ENCODE results near the gene AAGAB. TPM values are rescaled to one million over a fixed set of nuclear protein-coding genes. Genes with fewer than 3 reads are reported as not detected.

AAGAB gene
- total RNA-seq, 1 experiment from 2014 or later = 30.5 TPM

- H3K9ac ChIP-seq (ENCODE audit: low read length) = no peak overlapping the region
- no peaks in the 10 kb centered on the region for H3K9me2 ChIP-seq (replicated peaks; ENCODE audit: low read length)
- H3K4me2 ChIP-seq (ENCODE audit: low read length) = no peak overlapping the region
- H3K27me3 ChIP-seq (ENCODE audit: low read length) = no peaks in the 10 kb centered on the region
- H3K36me3 ChIP-seq (ENCODE audit: low read depth, low read length) = peaks cover 16% of the 10 kb centered on the region
- H4K20me1 ChIP-seq (ENCODE audit: low read length) = no peaks in the 10 kb centered on the region
- no peaks in the 10 kb centered on the region for H3K9me3 ChIP-seq (ENCODE audit: low read length)
- peaks cover 13% of the 10 kb centered on the region for H3K4me1 ChIP-seq (ENCODE audit: insufficient read depth, low read length)
- CTCF ChIA-PET = no interaction called here
- POLR2A ChIA-PET (ENCODE audit: unreplicated experiment) = interaction anchor here (0.7 kb wide), 1 partner anchor 100 kb away, joined by 3 read pairs; no protein-coding TSS in a partner anchor
- TF ChIP-seq EZH2phosphoT487 (IDR thresholded peaks at IDR 0.05; ENCODE audit: borderline replicate concordance, low read length) (no peak), CTCF (conservative IDR thresholded peaks at IDR 0.05; ENCODE audit: low read depth, low read length) (no peak), EZH2 (IDR thresholded peaks at IDR 0.05; ENCODE audit: low read length, unreplicated experiment) (no peak)
- H2AFZ ChIP-seq (ENCODE audit: low read length) = no peak overlapping the region
- H3K79me2 ChIP-seq (ENCODE audit: low read length) = no peaks in the 10 kb centered on the region
- no TSS peak for BruUV-seq (replicated peaks)
- H3K4me3 ChIP-seq (ENCODE audit: low read length) = no peak overlapping the region
- H3F3A ChIP-seq (ENCODE audit: low read length, unreplicated experiment) = peaks cover 2% of the 10 kb centered on the region
- no peak overlapping the region for H3K27ac ChIP-seq (ENCODE audit: low read length)
- ATAC-seq (no peak), DNase-seq (no peak)
- intact Hi-C loops (cut with micrococcal nuclease) = no loop called here
These were observed 26.2 kb downstream of the AAGAB start for GRCh38 chr15:67228286-67228685.

- peaks cover 2% of the 10 kb centered on the region for H3F3A ChIP-seq (ENCODE audit: low read length, unreplicated experiment)
- H2AFZ ChIP-seq (ENCODE audit: low read length) = no peak overlapping the region
- no peaks in the 10 kb centered on the region for H4K20me1 ChIP-seq (ENCODE audit: low read length)
- no peak overlapping the region for H3K27ac ChIP-seq (ENCODE audit: low read length)
- no peak for DNase-seq
- no peak overlapping the region for H3K9ac ChIP-seq (ENCODE audit: low read length)
- H3K9me3 ChIP-seq (ENCODE audit: low read length) = no peaks in the 10 kb centered on the region
- no peak for TF ChIP-seq CTCF (conservative IDR thresholded peaks at IDR 0.05; ENCODE audit: low read depth, low read length)
- TF ChIP-seq EZH2 (IDR thresholded peaks at IDR 0.05; ENCODE audit: low read length, unreplicated experiment) = no peak
- TF ChIP-seq EZH2phosphoT487 (IDR thresholded peaks at IDR 0.05; ENCODE audit: borderline replicate concordance, low read length) = no peak
- no peaks in the 10 kb centered on the region for H3K79me2 ChIP-seq (ENCODE audit: low read length)
- no peaks in the 10 kb centered on the region for H3K27me3 ChIP-seq (ENCODE audit: low read length)
- no TSS peak for BruUV-seq (replicated peaks)
- H3K4me2 ChIP-seq (ENCODE audit: low read length) = no peak overlapping the region
- H3K4me1 ChIP-seq (ENCODE audit: insufficient read depth, low read length) = peaks cover 13% of the 10 kb centered on the region
- H3K36me3 ChIP-seq (ENCODE audit: low read depth, low read length) = peaks cover 12% of the 10 kb centered on the region
- H3K4me3 ChIP-seq (ENCODE audit: low read length) = no peak overlapping the region
- no peak for ATAC-seq
- POLR2A ChIA-PET (ENCODE audit: unreplicated experiment) = interaction anchor here (0.7 kb wide), 1 partner anchor 100 kb away, joined by 3 read pairs; no protein-coding TSS in a partner anchor
- CTCF ChIA-PET = no interaction called here
- intact Hi-C loops (cut with micrococcal nuclease) = no loop called here
- H3K9me2 ChIP-seq (replicated peaks; ENCODE audit: low read length) = no peaks in the 10 kb centered on the region
These were observed 26.6 kb downstream of the AAGAB start for GRCh38 chr15:67227846-67228245.

GRCh38 chr15:67227431-67227830 is 27.0 kb downstream of the AAGAB start:
- BruUV-seq (replicated peaks) = no TSS peak
- peaks cover 9% of the 10 kb centered on the region for H3K36me3 ChIP-seq (ENCODE audit: low read depth, low read length)

More at GRCh38 chr15:67227431-67227830, 27.0 kb downstream of the AAGAB start:
- no peak overlapping the region for H3K9ac ChIP-seq (ENCODE audit: low read length)
- no peaks in the 10 kb centered on the region for H3K9me3 ChIP-seq (ENCODE audit: low read length)
- H3K4me1 ChIP-seq (ENCODE audit: insufficient read depth, low read length) = peaks cover 13% of the 10 kb centered on the region
- DNase-seq (no peak), ATAC-seq (no peak)
- no peak overlapping the region for H3K4me3 ChIP-seq (ENCODE audit: low read length)
- no peak for TF ChIP-seq EZH2phosphoT487 (IDR thresholded peaks at IDR 0.05; ENCODE audit: borderline replicate concordance, low read length)
- H3K9me2 ChIP-seq (replicated peaks; ENCODE audit: low read length) = no peaks in the 10 kb centered on the region
- H2AFZ ChIP-seq (ENCODE audit: low read length) = no peak overlapping the region
- no peak overlapping the region for H3K4me2 ChIP-seq (ENCODE audit: low read length)
- H3K79me2 ChIP-seq (ENCODE audit: low read length) = no peaks in the 10 kb centered on the region
- H3K27ac ChIP-seq (ENCODE audit: low read length) = no peak overlapping the region
- ChIA-PET POLR2A (ENCODE audit: unreplicated experiment) (interaction anchor here (0.7 kb wide), 1 partner anchor 99 kb away, joined by 3 read pairs; no protein-coding TSS in a partner anchor), CTCF (no interaction called here)
- intact Hi-C loops (cut with micrococcal nuclease) = no loop called here
- H4K20me1 ChIP-seq (ENCODE audit: low read length) = no peaks in the 10 kb centered on the region
- peaks cover 2% of the 10 kb centered on the region for H3F3A ChIP-seq (ENCODE audit: low read length, unreplicated experiment)
- no peaks in the 10 kb centered on the region for H3K27me3 ChIP-seq (ENCODE audit: low read length)

Measured in PC-3 (cell line).